Measurements from ENCODE around the gene TEX13A.

GRCh38 chrX:105226499-105226898 lies 6.0 kb upstream of the TEX13A start:
- no peak for TF ChIP-seq ATF7 (IDR thresholded peaks at IDR 0.05; ENCODE audit: low read depth)
- TF ChIP-seq HDAC6 (IDR thresholded peaks at IDR 0.05; ENCODE audit: unreplicated experiment) = no peak
- TF ChIP-seq KLF5 (IDR thresholded peaks at IDR 0.05; ENCODE audit: partially characterized antibody) = no peak
- no peak for TF ChIP-seq POLR2A (IDR thresholded peaks at IDR 0.05; ENCODE audit: low read depth, low read length)
- no peak for TF ChIP-seq MAX (IDR thresholded peaks at IDR 0.05; ENCODE audit: low read depth, low read length)
- TF ChIP-seq EZH2 (IDR thresholded peaks at IDR 0.05; ENCODE audit: borderline replicate concordance, control insufficient read depth, low read depth, low read length) = no peak
- TF ChIP-seq MYC (IDR thresholded peaks at IDR 0.05; ENCODE audit: insufficient read depth, insufficient read length, insufficient replicate concordance, low read length, severe bottlenecking) = no peak
- no peak for TF ChIP-seq USF1 (IDR thresholded peaks at IDR 0.05; ENCODE audit: borderline replicate concordance, extremely low read length, insufficient read depth, low read depth, low read length)
- TF ChIP-seq SUZ12 (IDR thresholded peaks at IDR 0.05; ENCODE audit: unreplicated experiment) = no peak
- TF ChIP-seq ATF3 (IDR thresholded peaks at IDR 0.05; ENCODE audit: borderline replicate concordance, extremely low read depth, low read depth, low read length) = no peak
- TF ChIP-seq NFYB (IDR thresholded peaks at IDR 0.05; ENCODE audit: insufficient read depth, low read depth, low read length) = no peak
- no peak for TF ChIP-seq SIN3A (IDR thresholded peaks at IDR 0.05; ENCODE audit: low read depth, low read length)
